ENCODE data around the gene ZBTB42.
"Not testable (repeated sequence)": the region's sequence is repeated elsewhere in the genome, so short reads cannot be mapped to it uniquely, and the experiment has no call there.

Gene ZBTB42

DNA sequence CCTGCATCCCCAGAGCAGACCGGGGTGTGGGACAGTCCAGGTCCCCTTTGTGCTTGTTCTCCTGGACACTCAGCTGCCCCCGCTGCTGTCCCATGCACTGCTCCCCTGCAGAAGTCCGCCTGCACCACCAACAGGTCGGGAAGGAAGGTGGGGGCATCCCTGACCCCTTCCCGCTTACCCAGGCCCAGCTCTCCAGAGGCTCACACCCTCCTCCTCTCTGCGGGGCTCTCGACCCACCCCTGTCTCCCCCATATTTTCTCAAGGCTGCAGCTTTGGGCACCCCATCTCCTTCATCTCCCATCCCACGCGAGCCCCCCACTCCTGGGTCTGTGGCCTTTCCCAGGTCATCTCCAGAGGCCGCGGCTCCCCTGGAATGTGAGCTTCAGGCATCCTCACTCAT, 9.4 kb downstream of the ZBTB42 start:
- no peak for DNase-seq (ENCODE audit: low spot score)

DNA sequence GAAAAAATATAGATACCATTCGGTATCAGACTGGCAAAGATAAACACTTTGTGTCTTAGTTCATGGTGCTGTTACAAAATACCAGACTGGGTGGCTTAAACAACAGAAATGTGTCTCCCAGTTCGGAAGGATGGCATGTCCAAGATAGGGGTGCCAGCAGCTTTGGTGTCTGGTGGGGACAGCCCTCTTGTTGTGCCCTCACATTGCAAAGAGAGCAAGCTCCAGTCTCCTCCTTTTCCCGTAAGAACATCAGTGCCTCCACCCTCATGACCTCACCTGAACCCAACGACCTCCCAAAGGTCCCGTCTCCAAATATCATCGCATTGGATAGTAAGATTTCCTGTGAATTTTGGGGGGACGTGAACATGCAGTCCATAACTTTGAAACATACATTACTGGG, 12.4 kb downstream of the ZBTB42 start:
- DNase-seq (ENCODE audit: low spot score) = no peak

DNA sequence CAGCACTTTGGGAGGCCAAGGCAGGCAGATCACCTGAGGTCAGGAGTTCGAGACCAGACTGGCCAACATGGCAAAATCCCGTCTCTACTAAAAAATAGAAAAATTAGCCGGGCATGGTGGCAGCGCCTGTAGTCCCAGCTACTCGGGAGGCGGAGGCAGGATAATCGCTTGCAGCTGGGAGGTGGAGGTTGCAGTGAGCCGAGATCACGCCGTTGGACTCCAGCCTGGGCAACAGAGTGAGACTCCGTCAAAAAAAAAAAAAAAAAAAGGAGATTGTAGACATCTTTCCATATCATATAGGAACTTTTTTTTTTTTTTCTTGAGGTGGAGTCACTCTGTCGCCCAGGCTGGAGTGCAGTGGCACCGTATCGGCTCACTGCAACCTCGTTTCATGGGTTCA, 13.8 kb downstream of the ZBTB42 start:
- DNase-seq (ENCODE audit: low spot score) = not testable (repeated sequence)

DNA sequence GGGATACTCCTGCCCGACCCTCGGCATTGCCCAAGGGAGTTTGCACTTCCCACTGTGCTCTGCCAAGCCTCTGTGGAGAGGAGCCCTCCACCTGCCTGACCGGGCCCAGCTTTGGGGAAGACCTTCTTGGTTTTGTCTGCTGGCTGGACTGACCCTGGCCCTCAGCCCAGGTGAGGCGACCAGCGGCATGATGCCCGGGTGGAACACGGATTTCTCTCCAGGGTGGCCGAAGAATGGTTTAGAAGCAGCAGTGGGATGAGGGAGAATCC, 15.6 kb downstream of the ZBTB42 start:
- no peak for DNase-seq (ENCODE audit: low spot score)

DNA sequence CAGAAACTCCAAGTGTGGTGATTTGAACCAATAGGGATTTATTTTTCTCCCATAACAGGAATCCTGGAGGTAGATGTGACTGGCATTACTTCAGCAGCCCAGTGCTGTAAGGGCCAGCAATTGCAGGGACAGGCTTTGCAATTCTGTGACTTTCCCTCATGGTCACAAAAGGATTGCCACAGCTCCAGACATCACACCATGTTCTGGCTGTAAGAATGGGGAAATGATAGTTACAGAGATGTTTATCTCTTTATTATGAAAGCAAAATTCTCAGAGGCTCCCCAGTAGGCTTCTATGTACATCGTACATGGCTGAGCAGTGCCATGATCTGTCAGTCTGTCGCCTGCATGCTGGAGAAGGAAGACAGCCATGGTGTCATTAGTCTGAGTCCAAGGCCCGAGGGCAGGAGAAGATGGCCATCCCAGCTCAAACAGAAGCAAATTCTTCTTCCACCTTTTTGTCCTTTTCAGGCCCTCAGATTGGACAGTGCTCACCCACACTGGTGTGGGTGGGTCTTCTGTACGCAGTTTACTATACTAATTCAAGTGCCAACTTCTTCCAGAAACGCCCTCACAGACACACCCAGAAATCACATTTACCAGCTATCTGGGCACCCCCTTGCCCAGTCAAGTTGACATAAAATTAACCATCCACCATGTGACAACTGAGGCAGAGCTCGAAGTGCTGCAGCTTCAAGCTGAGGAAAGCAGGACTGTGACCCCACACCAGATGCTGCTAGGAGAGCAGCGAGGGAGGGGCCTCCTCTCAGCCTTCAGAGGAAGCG, 17.2 kb downstream of the ZBTB42 start:
- no peak for DNase-seq (ENCODE audit: low spot score)

DNA sequence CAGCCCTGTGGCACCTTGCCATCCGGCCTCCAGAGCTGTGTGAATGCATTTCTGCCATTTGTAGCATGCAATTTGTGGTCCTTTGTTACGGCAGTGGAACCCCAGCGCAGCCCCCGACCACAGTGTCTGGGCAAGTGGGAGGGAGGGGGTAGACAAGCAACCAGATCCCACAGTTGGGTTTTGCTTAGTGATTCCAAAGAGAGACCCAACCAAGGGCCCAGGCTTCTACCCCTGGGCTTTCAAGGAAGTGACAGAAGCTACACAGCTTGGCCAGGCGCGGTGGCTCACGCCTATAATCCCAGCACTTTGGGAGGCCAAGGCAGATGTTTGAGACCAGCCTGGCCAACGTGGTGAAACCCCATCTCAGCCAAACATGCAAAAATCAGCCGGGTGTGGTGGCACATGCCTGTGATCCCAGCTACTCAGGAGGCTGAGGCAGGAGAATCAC, 17.8 kb downstream of the ZBTB42 start:
- no peak for DNase-seq (ENCODE audit: low spot score)

DNA sequence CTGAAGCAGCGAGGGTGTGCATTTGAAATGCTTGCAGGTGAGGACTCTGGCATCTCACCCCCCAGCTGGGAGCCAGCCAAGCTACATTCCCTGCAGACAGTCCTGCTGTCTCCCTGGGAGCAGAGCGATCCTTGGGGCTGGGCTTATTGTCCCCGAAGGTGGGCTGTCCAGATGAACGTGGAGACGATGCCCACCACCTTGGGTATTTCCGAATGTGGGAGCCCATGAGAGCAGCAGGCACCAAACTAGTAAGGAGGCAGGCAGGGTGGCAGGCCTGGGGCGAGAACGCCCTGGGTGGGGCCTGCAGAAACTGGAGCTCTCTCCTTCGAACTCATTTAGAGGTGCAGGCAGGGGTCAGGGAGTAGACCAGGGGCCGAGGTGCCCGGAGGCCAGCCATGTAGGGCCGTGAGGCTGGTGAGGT, 18.5 kb downstream of the ZBTB42 start:
- DNase-seq (ENCODE audit: low spot score) = no peak

DNA sequence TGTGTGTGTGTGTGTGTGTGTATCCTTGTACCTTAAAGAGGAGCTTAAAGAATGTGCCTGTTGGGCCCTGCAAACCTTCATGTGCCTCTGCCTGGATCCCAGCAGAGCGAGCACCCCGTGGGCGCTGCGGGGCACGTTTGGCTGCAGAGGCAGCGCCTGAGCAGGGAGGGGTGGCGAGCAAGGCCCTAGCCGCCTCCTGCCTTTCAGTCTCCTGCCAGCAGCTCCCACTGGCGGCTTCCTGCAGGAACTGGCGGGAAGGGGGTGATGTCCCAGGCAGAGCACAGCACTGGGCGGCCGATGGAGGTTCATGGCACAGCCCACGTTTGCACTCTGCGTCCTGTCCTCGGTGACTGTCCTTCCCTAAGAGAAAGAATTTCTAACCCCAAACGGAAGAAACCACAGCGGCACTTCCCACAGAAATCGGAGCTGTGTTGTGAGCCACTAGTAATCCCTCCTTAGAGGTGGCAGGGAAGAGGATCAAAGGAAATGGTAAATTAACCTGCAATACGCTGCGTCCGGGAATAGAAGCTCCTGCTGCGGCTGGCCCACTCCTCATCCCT, 19.8 kb downstream of the ZBTB42 start:
- DNase-seq (ENCODE audit: low spot score) = peak; percentile 64

DNA sequence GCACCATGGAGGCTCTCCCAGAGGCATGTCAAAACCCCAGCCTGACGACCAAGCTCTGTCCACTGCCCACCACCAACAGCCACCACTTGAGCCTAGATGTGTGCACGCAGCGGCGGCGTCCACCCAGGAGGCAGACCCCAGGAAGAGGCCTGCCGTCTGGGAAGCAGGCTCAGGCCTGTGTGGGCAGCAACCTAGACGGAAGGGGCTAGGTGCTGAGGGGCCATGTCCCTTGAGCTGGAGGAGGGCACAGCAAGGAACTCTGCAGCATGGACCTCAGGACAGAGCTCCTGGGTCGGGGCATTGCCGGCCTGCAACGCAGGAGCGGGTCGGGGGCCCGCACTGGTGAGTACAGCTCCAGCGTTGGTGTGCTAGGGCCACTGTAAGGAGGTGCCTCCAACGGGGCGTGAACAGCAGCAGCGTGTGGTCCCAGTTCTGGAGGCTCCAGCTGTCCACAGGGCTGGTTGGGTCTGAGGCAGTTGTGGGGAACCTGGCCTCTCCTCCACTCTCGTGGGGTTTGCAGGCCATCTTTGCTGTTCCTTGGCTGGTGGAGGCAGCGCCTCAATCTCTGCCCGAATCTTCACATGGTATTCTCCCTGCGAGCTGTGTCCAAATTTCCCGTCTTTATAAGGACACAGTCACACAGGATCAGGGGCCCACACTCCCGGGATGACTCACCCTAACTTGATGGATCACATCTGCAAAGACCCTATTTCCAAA, 20.5 kb downstream of the ZBTB42 start:
- no peak for DNase-seq (ENCODE audit: low spot score)

DNA sequence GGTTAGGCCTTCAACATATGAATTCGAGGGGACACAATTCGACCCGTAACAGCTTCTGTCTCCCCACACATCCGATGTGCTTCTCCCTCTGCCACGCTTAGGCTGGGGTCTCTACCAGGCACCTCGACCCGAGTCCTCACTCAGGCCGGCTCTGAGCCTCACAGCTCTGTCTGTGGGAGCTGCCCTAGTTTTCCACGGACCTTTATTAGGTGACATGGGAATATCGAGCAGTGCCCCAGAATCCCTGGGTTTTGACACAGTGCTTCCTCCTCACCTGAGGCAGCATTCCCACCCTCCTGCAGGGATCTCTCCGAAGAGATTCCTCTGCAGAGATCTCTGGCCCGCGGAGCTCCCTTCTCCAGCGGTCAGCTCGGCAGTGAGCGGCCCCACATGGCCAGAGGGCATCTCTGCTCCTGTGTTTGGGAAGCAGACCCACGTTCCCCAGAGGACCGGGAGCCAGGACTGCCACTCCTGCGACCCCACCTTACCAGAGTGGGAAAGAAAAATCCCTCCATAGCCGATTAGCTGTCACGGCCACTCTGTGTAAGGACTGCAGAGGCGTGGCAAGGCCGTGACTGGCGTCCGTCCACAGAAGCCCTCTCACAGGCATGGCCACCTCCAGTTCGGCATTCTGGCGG, 21.2 kb downstream of the ZBTB42 start:
- DNase-seq (ENCODE audit: low spot score) = no peak

DNA sequence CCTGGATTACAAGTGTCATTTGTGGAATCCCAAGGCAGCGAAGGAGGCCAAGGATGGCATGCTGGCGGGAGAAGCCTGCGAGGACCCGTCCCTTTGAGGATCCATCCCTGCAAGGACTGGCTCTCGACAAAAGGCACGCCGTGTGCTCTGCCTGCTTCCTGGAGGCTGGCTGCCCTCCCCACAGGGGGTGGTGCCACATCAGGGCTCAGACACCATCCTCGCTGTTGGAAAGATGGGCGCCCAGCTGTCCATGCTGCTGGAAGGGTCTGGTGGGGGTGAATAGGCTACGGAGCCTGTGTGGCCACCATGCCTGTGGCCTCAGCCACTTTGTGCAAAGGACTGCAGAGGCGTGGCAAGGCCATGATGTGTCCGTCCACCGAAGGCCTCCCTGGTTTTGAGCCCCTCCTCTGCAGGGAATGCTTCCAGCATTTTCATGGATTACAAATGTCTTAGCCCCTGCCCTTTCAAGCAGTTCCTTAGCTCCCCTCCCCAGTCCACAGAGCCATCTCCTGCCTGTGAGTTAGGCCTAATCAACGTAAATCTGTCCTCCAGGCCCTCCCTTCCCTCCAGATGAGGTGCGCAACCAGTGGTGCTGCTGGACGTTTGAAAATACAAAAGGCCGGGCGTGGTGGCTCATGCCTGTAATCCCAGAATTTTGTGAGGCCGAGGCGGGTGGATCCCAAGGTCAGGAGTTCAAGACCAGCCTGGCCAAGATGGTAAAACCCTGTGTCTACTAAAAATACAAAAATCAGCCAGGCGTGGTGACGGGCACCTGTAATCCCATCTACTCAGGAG, 22.1 kb downstream of the ZBTB42 start:
- DNase-seq (ENCODE audit: low spot score) = no peak

DNA sequence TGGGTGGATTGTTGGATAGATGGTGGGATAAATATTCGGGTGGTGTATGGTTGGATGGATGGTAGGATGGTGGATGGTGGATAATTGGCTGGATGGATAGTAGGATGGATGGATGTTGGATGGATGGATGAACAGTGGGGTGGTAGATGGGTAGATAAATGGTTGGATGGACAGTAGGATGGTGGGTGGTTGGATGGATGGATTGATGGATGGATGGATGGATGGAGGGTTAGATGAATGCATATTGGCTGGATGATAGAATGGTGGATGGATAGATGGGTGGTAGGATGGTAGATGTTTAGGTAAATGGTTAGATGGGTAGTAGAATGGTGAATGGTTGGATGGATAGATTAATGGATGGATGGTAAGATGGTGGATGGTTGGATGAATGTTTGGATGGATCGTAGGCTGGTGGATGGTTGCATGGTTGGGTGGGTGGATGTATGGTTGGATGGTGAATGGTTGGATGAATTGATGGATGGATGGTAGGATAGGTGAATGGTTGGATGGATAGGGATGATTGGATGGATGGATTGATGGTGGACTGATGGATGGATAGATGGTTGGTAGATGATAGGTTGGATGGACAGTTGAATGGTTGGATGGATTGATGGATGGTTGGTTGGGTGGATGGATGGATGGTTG, 23.6 kb downstream of the ZBTB42 start:
- no peak for DNase-seq (ENCODE audit: low spot score)

DNA sequence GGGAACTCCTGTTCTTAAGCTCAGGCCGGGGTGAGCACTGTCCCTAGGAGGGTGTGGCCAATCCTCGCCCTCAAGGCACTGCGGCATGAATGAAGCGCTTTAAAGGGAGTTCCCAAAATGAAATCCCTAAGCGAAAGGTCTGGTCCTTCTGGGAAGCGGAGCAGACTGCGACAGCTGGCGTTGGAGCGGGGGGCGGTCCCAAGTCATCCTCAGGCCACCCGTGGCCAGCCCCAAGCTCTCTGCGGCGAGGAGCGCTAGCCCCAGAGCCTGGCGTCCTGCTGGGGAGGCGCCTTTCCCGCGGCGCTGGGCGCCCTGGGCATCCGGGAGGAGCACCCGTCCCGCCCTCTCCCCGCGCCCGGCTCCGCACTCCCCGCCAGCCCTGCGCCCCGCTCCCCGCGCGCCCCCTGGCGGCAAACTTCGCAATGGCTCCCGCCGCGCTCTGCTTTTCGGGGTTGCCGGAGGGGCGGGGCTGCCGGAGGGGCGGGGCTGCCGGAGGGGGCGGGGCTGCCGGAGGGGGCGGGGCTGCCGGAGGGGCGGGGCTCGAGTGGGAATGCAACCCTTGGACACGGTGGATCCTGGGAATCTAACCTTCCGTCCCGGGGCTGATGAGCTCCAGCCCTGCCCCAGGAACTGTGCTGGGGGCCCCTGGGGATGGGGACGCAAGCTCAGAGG, 25.4 kb downstream of the ZBTB42 start:
- DNase-seq (ENCODE audit: low spot score) = peak; percentile 97

DNA sequence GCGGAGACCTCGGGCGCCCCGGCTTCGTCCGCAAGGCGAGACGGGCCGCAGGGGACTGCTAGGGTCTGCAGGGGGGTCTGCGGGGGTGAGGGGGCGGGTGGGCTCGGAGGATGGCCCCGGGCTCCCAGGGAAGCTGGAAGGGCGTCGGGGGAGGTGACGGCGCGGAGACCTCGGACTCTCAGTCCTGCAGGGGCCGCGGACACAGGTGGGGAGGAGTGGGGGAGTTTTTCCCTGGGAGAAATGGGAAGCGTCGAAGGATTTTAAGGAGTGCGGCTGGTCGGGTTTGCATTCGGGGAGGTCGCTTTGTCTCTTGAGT, 25.9 kb downstream of the ZBTB42 start:
- no peak for DNase-seq (ENCODE audit: low spot score)

DNA sequence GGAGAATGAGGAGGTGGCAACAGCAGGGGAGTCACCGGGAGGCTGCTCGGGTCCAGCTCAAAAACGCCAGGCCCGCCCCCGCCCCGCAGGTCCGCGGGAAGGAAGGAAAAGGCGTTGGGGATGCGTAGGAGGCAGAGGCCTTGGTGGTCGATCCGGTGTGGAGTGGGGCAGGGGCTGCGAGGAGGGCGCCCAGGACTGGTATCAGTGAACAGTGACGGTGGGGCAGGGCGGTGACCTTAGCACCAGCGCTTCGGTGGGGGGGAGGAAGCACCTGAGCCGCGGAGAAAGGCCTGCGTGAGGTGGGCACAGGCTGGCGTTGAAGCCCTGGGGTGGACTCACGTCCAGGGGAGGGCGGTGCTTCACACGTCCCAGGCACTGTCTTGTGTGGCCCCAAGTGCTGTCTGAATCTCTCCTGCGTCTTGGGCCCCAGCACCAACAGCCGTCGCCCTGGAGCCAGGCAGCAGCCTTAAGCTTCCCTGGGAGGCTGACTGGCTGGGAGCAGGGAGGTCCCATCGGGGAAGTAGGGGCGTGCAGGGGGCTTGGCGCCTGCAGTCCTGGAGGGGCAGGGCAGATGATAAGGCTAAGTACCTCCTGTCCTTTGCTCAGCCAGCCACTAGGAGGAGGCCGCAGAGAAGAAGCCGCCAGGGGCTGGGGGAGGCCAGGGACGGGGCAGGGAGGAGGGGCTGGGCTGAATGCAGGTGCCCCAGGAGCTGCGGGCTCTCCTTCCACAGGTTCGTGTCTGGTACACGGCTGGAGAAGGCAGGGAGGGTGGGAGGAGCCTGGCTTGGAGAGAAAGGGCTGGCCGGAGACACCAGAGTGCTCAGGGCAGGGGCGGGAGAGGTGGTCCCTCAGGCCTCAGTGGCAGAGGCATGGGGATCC, 26.5 kb downstream of the ZBTB42 start:
- DNase-seq (ENCODE audit: low spot score) = peak; percentile 83

DNA sequence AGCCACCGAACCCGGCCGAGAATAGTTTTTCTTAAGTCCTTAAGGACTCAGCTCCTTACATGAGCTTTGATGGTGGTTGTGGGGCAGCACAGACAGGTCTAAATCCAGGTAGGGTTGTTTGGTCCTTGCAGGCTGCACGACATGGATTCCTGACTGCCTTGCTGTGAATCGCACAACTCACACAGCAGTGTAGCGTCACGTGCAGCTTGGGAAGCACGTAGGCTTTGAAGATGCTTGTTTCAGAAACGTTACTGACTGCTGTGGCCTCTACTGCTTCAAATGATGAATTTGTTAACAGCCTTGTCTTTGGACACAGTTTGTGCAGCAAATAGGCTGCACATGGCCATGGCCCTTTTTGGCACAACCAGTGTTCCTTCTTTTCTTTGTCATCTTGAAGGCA, 29.9 kb downstream of the ZBTB42 start:
- no peak for DNase-seq (ENCODE audit: low spot score)

DNA sequence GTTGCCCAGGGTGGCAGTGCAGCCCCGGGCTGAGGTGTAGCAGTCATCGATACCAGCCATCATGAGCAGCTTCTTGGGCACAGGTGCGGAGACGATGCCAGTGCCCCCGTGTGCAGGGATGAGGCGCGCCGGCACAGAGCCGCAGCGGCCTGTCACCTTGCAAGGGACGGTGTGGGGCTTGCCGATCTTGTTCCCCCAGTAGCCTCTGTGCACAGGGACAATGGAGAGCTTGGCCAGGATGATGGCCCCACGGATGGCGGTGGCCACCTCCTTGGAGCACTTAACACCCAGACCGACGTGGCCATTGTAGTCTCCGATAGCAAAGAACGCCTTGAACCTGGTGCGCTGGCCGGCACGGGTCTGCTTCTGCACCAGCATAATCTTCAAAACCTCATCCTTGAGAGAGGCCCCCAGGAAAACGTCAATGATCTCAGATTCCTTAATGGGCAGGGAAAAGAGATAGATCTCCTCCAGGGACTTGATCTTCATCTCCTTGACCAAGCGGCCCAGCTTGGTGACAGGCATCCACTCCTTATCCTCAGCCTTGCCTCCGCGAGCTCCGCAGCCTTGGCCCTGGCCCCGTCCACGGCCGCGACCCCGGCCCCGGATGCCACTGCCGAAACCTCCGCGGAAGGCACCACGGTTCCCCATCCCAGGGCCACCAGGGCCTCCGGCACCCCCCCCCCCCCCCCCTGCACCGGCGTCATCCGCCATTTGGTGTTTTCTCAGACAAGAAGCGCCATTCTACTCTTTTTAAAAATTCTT, 35.5 kb downstream of the ZBTB42 start:
- not testable (repeated sequence) for DNase-seq (ENCODE audit: low spot score)

DNA sequence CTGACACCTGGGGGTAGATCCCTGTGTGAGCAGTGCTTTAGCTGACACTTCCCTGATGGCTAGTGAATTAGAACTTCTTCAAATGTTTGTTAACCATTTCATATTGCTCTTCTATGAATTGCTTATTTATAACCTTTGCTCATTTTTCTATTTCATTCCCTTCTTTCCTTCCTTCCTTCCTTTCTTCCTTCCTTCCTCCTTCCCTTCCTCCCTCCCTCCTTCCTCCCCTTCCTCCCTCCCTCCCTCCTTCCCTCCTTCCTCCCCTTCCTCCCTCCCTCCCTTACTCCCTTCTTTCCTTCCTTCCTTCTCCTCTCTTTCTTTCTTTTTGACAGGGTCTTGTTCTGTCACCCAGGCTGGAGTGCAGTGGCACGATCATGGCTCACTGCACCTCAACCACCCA, 40.8 kb downstream of the ZBTB42 start:
- DNase-seq (ENCODE audit: low spot score) = no peak

DNA sequence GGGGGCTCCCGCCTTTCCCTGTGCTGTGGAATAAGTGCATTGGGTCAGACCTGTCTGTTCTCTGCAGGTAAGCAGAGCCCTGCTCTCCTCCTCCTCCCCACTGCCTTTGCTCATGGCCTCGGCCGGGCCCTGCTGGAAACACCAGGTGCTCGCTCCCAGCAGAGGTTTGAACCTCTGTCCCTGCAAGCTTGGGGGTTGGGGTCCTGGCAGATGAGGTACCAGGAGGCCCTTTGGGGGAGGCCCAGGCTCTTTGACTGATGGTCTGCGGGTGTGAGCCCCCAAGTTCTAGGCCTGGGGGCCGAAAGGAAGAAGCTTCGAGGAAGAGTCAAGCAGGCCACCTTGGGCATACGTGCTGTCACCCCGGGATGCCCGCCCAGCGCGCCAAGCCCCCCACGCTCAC, 42.1 kb downstream of the ZBTB42 start:
- DNase-seq (ENCODE audit: low spot score) = no peak

Measured in D341Med (cell line).